H1 (cell line): ENCODE data around the gene CELF4.

Experiments used
- CTCF ChIP-seq, 3 experiments: IDR thresholded peaks; 1 replicate in 2 of 3; 2 replicates in 1 of 3; pipeline versions ENCODE4 v1.5.1 to v1.6.1; 2011; ENCODE audit warnings: low read length in 3 of 3, mild to moderate bottlenecking in 3 of 3, inconsistent platforms in 2 of 3, low read depth in 1 of 3, moderate library complexity in 1 of 3; ENCODE audit not compliant: insufficient read depth in 1 of 3; ENCODE audit errors: control extremely low read depth in 1 of 3
- EP300 ChIP-seq, 2 experiments: IDR thresholded peaks; 1 replicate in 1 of 2; 2 replicates in 1 of 2; pipeline ENCODE4 v1.6.1; 2011 to 2012; ENCODE audit warnings: low read depth in 2 of 2, low read length in 2 of 2, mild to moderate bottlenecking in 2 of 2, borderline replicate concordance in 1 of 2, inconsistent platforms in 1 of 2, moderate library complexity in 1 of 2
- EZH2 ChIP-seq: fragments of 200-600 bp; sonication (generic); IDR thresholded peaks from 2 replicates; pipeline ENCODE4 v1.7.1; 2012; ENCODE audit warnings: low read depth, mild to moderate bottlenecking, moderate library complexity, low read length, inconsistent platforms; ENCODE audit not compliant: severe bottlenecking
- HDAC6 ChIP-seq: IDR thresholded peaks from one replicate; pipeline ENCODE4 v1.7.1; 2012; ENCODE audit warnings: low read depth, mild to moderate bottlenecking, inconsistent platforms, low read length, moderate library complexity
- POLR2A ChIP-seq, 2 experiments: IDR thresholded peaks; 1 replicate in 1 of 2; 2 replicates in 1 of 2; pipeline ENCODE4 v1.6.1; 2011; ENCODE audit warnings: low read depth in 2 of 2, low read length in 2 of 2, mild to moderate bottlenecking in 2 of 2; ENCODE audit errors: control extremely low read depth in 1 of 2
- TBP ChIP-seq: IDR thresholded peaks from 2 replicates; pipeline ENCODE4 v1.6.1; 2011; ENCODE audit warnings: low read depth, low read length, improper control_type of control experiment
- TEAD4 ChIP-seq: IDR thresholded peaks from 2 replicates; pipeline ENCODE4 v1.6.1; 2012; ENCODE audit warnings: low read depth, low read length, inconsistent platforms, mixed read lengths

GRCh38 chr18:37272841-37273240 is 292.8 kb downstream of the CELF4 start:
- TF ChIP-seq EZH2 (no peak), CTCF (IDR thresholded peaks at IDR 0.05; ENCODE audit: control extremely low read depth in 1 of 3, insufficient read depth in 1 of 3, low read depth in 1 of 3, low read length in 3 of 3) (no peak), TEAD4 (no peak), HDAC6 (no peak), EP300 (IDR thresholded peaks at IDR 0.05; ENCODE audit: borderline replicate concordance in 1 of 2, low read depth in 2 of 2, low read length in 2 of 2) (no peak), POLR2A (IDR thresholded peaks at IDR 0.05; ENCODE audit: control extremely low read depth in 1 of 2, low read depth in 2 of 2, low read length in 2 of 2) (no peak), TBP (no peak)
